Endothelial cell of umbilical vein (primary cell): ENCODE results near the gene RFPL1.

Experiments used
- CTCF ChIP-seq, 2 donors: IDR thresholded peaks; 1 replicate in 1 of 2; 2 replicates in 1 of 2; pipeline ENCODE4 v1.5.1; 2011; ENCODE audit warnings: low read length in 2 of 2, mild to moderate bottlenecking in 2 of 2, moderate library complexity in 2 of 2, control low read depth in 1 of 2, inconsistent platforms in 1 of 2, low read depth in 1 of 2; ENCODE audit not compliant: insufficient read depth in 1 of 2; ENCODE audit errors: extremely low read depth in 1 of 2
- EZH2 ChIP-seq: IDR thresholded peaks from 2 replicates; pipeline ENCODE4 v1.6.1; 2012; ENCODE audit warnings: borderline replicate concordance, low read depth, mild to moderate bottlenecking, moderate library complexity, low read length, inconsistent platforms; ENCODE audit not compliant: severe bottlenecking
- FOS ChIP-seq: IDR thresholded peaks from 2 replicates; pipeline ENCODE4 v1.6.1; 2011; ENCODE audit warnings: mild to moderate bottlenecking, low read length, moderate library complexity, borderline replicate concordance; ENCODE audit not compliant: insufficient read depth
- GATA2 ChIP-seq: IDR thresholded peaks from 2 replicates; pipeline ENCODE4 v1.7.0; 2011; ENCODE audit warnings: low read depth, mild to moderate bottlenecking, moderate library complexity, mixed read lengths, low read length; ENCODE audit not compliant: insufficient read length, insufficient read depth
- JUN ChIP-seq: IDR thresholded peaks from 2 replicates; pipeline ENCODE4 v1.6.1; 2011; ENCODE audit warnings: borderline replicate concordance, low read depth; ENCODE audit not compliant: insufficient read length, insufficient read depth
- MAX ChIP-seq: IDR thresholded peaks from 2 replicates; pipeline ENCODE4 v1.6.1; 2011; ENCODE audit not compliant: insufficient read depth, insufficient read length
- MYC ChIP-seq: IDR thresholded peaks from one replicate; pipeline ENCODE4 v1.6.1; 2011; ENCODE audit warnings: mild to moderate bottlenecking, low read depth, low read length
- POLR2A ChIP-seq: IDR thresholded peaks from 2 replicates; pipeline ENCODE4 v1.6.1; 2012; ENCODE audit warnings: low read depth, mild to moderate bottlenecking, control low read depth, low read length
- POLR2AphosphoS5 ChIP-seq: IDR thresholded peaks from 2 replicates; pipeline ENCODE4 v1.6.1; 2012; ENCODE audit warnings: low read depth, mild to moderate bottlenecking, control low read depth, low read length, moderate library complexity; ENCODE audit not compliant: insufficient read depth

DNA sequence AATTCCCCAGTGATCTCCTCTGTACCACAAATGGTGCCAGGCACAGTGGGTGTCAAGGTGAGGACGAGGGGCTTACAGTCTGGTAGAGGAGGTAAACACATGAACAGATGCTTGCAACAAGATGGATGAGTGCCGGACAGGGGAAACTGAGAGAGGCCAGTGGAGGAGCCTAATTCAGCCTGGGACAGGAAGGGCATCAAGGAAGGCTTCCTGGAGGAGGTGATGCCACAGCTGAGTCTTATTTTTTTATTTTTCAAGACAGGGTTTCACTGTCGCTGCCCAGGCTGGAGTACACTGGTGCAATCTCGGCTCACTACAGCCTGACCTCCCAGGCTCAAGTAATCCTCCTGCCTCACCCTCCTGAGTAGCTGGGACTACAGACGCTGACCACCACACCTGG is 22.9 kb downstream of the RFPL1 start:
- TF ChIP-seq JUN (no peak), CTCF (IDR thresholded peaks at IDR 0.05; ENCODE audit: extremely low read depth in 1 of 2, insufficient read depth in 1 of 2, low read depth in 1 of 2, low read length in 2 of 2) (no peak), POLR2A (no peak), EZH2 (no peak), POLR2AphosphoS5 (no peak), FOS (no peak), MAX (no peak), GATA2 (no peak), MYC (no peak)
